Measurements from ENCODE around the gene CIT. TPM values are rescaled to one million over a fixed set of nuclear protein-coding genes. Genes with fewer than 3 reads are reported as not detected.
A peak's percentile ranks its signal among the peaks of the same experiment; 100 is the strongest.

Gene CIT
- total RNA-seq, 1 experiment from 2014 or later = 67.9 TPM

- H3K4me3 ChIP-seq (ENCODE audit: low read depth in 2 of 2, low read length in 2 of 2) = no peak overlapping the region
- POLR2A ChIA-PET = no interaction called here
- H3K4me1 ChIP-seq (ENCODE audit: control insufficient read depth, insufficient read depth, low read length) = no peaks in the 10 kb centered on the region
- BruUV-seq (replicated peaks) = no TSS peak
- CTCF ChIA-PET = no interaction called here
- in situ Hi-C loops (cut with HindIII; ENCODE audit: low pct_unique_long_range_greater_than_20kb, low sequenced_read_pairs) = no loop called here
- TF ChIP-seq TCF7L2 (IDR thresholded peaks at IDR 0.05; ENCODE audit: low read depth, low read length) (no peak), SIN3A (IDR thresholded peaks at IDR 0.05; ENCODE audit: borderline replicate concordance, insufficient read depth, low read depth, low read length) (no peak), POLR2AphosphoS5 (IDR thresholded peaks at IDR 0.05; ENCODE audit: low read depth, low read length) (no peak), CTCF (IDR thresholded peaks at IDR 0.05) (no peak), REST (IDR thresholded peaks at IDR 0.05; ENCODE audit: insufficient read depth in 1 of 2, low read depth in 2 of 2, low read length in 1 of 2) (no peak)
- H3K27me3 ChIP-seq (ENCODE audit: control insufficient read depth, insufficient read depth, low read length) = no peaks in the 10 kb centered on the region
- intact Hi-C loops (cut with micrococcal nuclease; ENCODE audit: unreplicated experiment) = no loop called here
- no peak overlapping the region for H3K27ac ChIP-seq (ENCODE audit: low read length)
- no peak for ATAC-seq
- no peaks in the 10 kb centered on the region for H3K36me3 ChIP-seq (ENCODE audit: control insufficient read depth, insufficient read depth, low read length)
- no peak for DNase-seq (ENCODE audit: low read depth, low spot score)
- no peaks in the 10 kb centered on the region for H3K9me3 ChIP-seq (ENCODE audit: control insufficient read depth, insufficient read depth, low read depth, low read length)
Measured at GRCh38 chr12:119910586-119910985, 33.5 kb upstream of the CIT start.

GRCh38 chr12:119902084-119902509 is 25.0 kb upstream of the CIT start:
- intact Hi-C loops (cut with micrococcal nuclease; ENCODE audit: unreplicated experiment) (no loop called here), in situ Hi-C loops (cut with HindIII; ENCODE audit: low pct_unique_long_range_greater_than_20kb, low sequenced_read_pairs) (no loop called here)
- Histone ChIP-seq H3K4me1 (ENCODE audit: control insufficient read depth, insufficient read depth, low read length) (no peaks in the 10 kb centered on the region), H3K4me3 (ENCODE audit: low read depth in 2 of 2, low read length in 2 of 2) (no peak overlapping the region), H3K36me3 (ENCODE audit: control insufficient read depth, insufficient read depth, low read length) (no peaks in the 10 kb centered on the region), H3K9me3 (ENCODE audit: control insufficient read depth, insufficient read depth, low read depth, low read length) (no peaks in the 10 kb centered on the region), H3K27ac (ENCODE audit: low read length) (no peak overlapping the region), H3K27me3 (ENCODE audit: control insufficient read depth, insufficient read depth, low read length) (no peaks in the 10 kb centered on the region)
- no peak for TF ChIP-seq REST (IDR thresholded peaks at IDR 0.05; ENCODE audit: insufficient read depth in 1 of 2, low read depth in 2 of 2, low read length in 1 of 2)
- TF ChIP-seq SIN3A (IDR thresholded peaks at IDR 0.05; ENCODE audit: borderline replicate concordance, insufficient read depth, low read depth, low read length) = no peak
- peak; percentile 94 for TF ChIP-seq CTCF (IDR thresholded peaks at IDR 0.05)
- no TSS peak for BruUV-seq (replicated peaks)
- peak; percentile 66 for DNase-seq (ENCODE audit: low read depth, low spot score)
- ATAC-seq = peak; percentile 91
- CTCF ChIA-PET = interaction anchor here (0.6 to 1.1 kb wide), 2 partner anchors 244 to 845 kb away, joined by 3 read pairs; no protein-coding TSS in a partner anchor
- POLR2A ChIA-PET = interaction anchor here (0.6 kb wide), 1 partner anchor 9 kb away, joined by 3 read pairs; no protein-coding TSS in a partner anchor
